HL-60 (cell line): ENCODE measurements around the gene GTF2H2.
"Not testable (repeated sequence)": the region's sequence is repeated elsewhere in the genome, so short reads cannot be mapped to it uniquely, and the experiment has no call there.

Source experiments
- CTCF ChIP-seq: IDR thresholded peaks from one replicate; pipeline ENCODE4 v1.5.1; 2011; ENCODE audit warnings: low read length, control low read depth, inconsistent platforms; ENCODE audit not compliant: insufficient read depth
- GABPA ChIP-seq: IDR thresholded peaks from 2 replicates; pipeline ENCODE4 v1.6.1; 2012; ENCODE audit warnings: low read depth
- POLR2AphosphoS5 ChIP-seq: IDR thresholded peaks from 2 replicates; pipeline ENCODE4 v1.6.1; 2012; ENCODE audit warnings: low read depth
- REST ChIP-seq: IDR thresholded peaks from 2 replicates; pipeline ENCODE4 v1.6.1; 2012; ENCODE audit warnings: low read depth; ENCODE audit not compliant: insufficient replicate concordance

GRCh38 chr5:71109730-71110275 lies 42.3 kb upstream of the GTF2H2 start:
- TF ChIP-seq CTCF, REST, POLR2AphosphoS5, GABPA: not testable (repeated sequence)
